ENCODE measurements around the gene HMCES.

HMCES gene

GRCh38 chr3:129312021-129312639, 33.5 kb downstream of the HMCES start:
- Histone ChIP-seq H3K4me1 (ENCODE audit: insufficient read depth, low read length) (peaks cover 23% of the 10 kb centered on the region), H3K36me3 (ENCODE audit: insufficient read depth, low read length) (peaks cover 16% of the 10 kb centered on the region), H3K79me2 (ENCODE audit: insufficient read depth, low read length) (peaks cover 21% of the 10 kb centered on the region), H2AFZ (ENCODE audit: low read depth, low read length) (no peak overlapping the region), H4K20me1 (ENCODE audit: insufficient read depth, low read length) (peaks cover 27% of the 10 kb centered on the region), H3K9me3 (ENCODE audit: insufficient read depth, low read length, severe bottlenecking) (no peaks in the 10 kb centered on the region), H3K9ac (ENCODE audit: low read depth, low read length) (no peak overlapping the region), H3K4me2 (ENCODE audit: insufficient read depth, low read length) (no peak overlapping the region), H3K27me3 (ENCODE audit: insufficient read depth, low read length, poor library complexity) (no peaks in the 10 kb centered on the region), H3K27ac (ENCODE audit: low read length) (no peak overlapping the region), H3K4me3 (ENCODE audit: low read depth in 1 of 2, low read length in 2 of 2) (no peak overlapping the region)
- no peak for TF ChIP-seq CTCF (IDR thresholded peaks at IDR 0.05; ENCODE audit: borderline replicate concordance, extremely low read depth, low read length, poor library complexity, severe bottlenecking)
- DNase-seq (no peak), ATAC-seq (ENCODE audit: insufficient read depth, low read depth) (no peak)

- H3K4me2 ChIP-seq (ENCODE audit: insufficient read depth, low read length) = peak overlapping the region; percentile 93
- H4K20me1 ChIP-seq (ENCODE audit: insufficient read depth, low read length) = peaks cover 27% of the 10 kb centered on the region
- peak; percentile 8; the same call in 2 of the 3 replicates for ATAC-seq (ENCODE audit: insufficient read depth, low read depth)
Measured at GRCh38 chr3:129312671-129313414, 34.2 kb downstream of the HMCES start.

GRCh38 chr3:129313415-129313664, 34.7 kb downstream of the HMCES start:
- H3K27me3 ChIP-seq (ENCODE audit: insufficient read depth, low read length, poor library complexity) = no peaks in the 10 kb centered on the region
- peaks cover 30% of the 10 kb centered on the region for H3K4me1 ChIP-seq (ENCODE audit: insufficient read depth, low read length)
- H3K9me3 ChIP-seq (ENCODE audit: insufficient read depth, low read length, severe bottlenecking) = no peaks in the 10 kb centered on the region
- H4K20me1 ChIP-seq (ENCODE audit: insufficient read depth, low read length) = peaks cover 27% of the 10 kb centered on the region
- H2AFZ ChIP-seq (ENCODE audit: low read depth, low read length) = no peak overlapping the region
- H3K4me2 ChIP-seq (ENCODE audit: insufficient read depth, low read length) = peak overlapping the region; percentile 93
- H3K4me3 ChIP-seq (ENCODE audit: low read depth in 1 of 2, low read length in 2 of 2) = peak overlapping the region in 1 of 2 experiments; percentile 96; a peak in 2 of 4 replicates
- ATAC-seq (ENCODE audit: insufficient read depth, low read depth) (no peak; the same call in 2 of the 3 replicates), DNase-seq (no peak)
- H3K36me3 ChIP-seq (ENCODE audit: insufficient read depth, low read length) = peaks cover 16% of the 10 kb centered on the region; the same call in 1 of the 2 replicates
- H3K79me2 ChIP-seq (ENCODE audit: insufficient read depth, low read length) = peaks cover 21% of the 10 kb centered on the region
- TF ChIP-seq CTCF (IDR thresholded peaks at IDR 0.05; ENCODE audit: borderline replicate concordance, extremely low read depth, low read length, poor library complexity, severe bottlenecking) = no peak
- no peak for TF ChIP-seq EZH2 (IDR thresholded peaks at IDR 0.05; ENCODE audit: borderline replicate concordance, low read depth, low read length, severe bottlenecking)
- H3K27ac ChIP-seq (ENCODE audit: low read length) = no peak overlapping the region; the same call in 1 of the 2 replicates
- 0 out of 2 replicates have a peak overlapping the region, but pooled peaks have one; percentile 97 for H3K9ac ChIP-seq (ENCODE audit: low read depth, low read length)

More at GRCh38 chr3:129312671-129313414, 34.2 kb downstream of the HMCES start:
- Histone ChIP-seq H3K4me3 (ENCODE audit: low read depth in 1 of 2, low read length in 2 of 2) (peak overlapping the region in 1 of 2 experiments; percentile 96; a peak in 1 of 4 replicates), H3K9me3 (ENCODE audit: insufficient read depth, low read length, severe bottlenecking) (no peaks in the 10 kb centered on the region), H3K9ac (ENCODE audit: low read depth, low read length) (no peak overlapping the region), H3K27me3 (ENCODE audit: insufficient read depth, low read length, poor library complexity) (no peaks in the 10 kb centered on the region), H2AFZ (ENCODE audit: low read depth, low read length) (no peak overlapping the region), H3K27ac (ENCODE audit: low read length) (no peak overlapping the region), H3K79me2 (ENCODE audit: insufficient read depth, low read length) (peaks cover 21% of the 10 kb centered on the region), H3K36me3 (ENCODE audit: insufficient read depth, low read length) (peaks cover 16% of the 10 kb centered on the region; the same call in 1 of the 2 replicates), H3K4me1 (ENCODE audit: insufficient read depth, low read length) (peaks cover 30% of the 10 kb centered on the region)
- DNase-seq = peak; percentile 30
- no peak for TF ChIP-seq CTCF (IDR thresholded peaks at IDR 0.05; ENCODE audit: borderline replicate concordance, extremely low read depth, low read length, poor library complexity, severe bottlenecking)
- no peak for TF ChIP-seq EZH2 (IDR thresholded peaks at IDR 0.05; ENCODE audit: borderline replicate concordance, low read depth, low read length, severe bottlenecking)
